Muscle layer of duodenum (tissue), 2 donors: Measurements from ENCODE around the gene RAB4B.
"Not testable (repeated sequence)": the region's sequence is repeated elsewhere in the genome, so short reads cannot be mapped to it uniquely, and the experiment has no call there.

Source experiments
- H3K27ac ChIP-seq: one replicate; pipeline ENCODE4 v1.7.0; 2013; ENCODE audit warnings: mild to moderate bottlenecking, low read length
- H3K27me3 ChIP-seq: one replicate; pipeline ENCODE4 v1.7.0; 2013; ENCODE audit warnings: low read depth, mild to moderate bottlenecking, control low read depth, low read length
- H3K36me3 ChIP-seq, 2 donors: one replicate each; pipeline ENCODE4 v1.7.0; 2013; ENCODE audit warnings: low read length in 2 of 2, control low read depth in 1 of 2, mild to moderate bottlenecking in 1 of 2; ENCODE audit not compliant: insufficient read depth in 2 of 2, control insufficient read depth in 1 of 2
- H3K4me1 ChIP-seq, 2 donors: one replicate each; pipeline ENCODE4 v1.7.0; 2013; ENCODE audit warnings: low read length in 2 of 2, mild to moderate bottlenecking in 2 of 2, control low read depth in 1 of 2, moderate library complexity in 1 of 2; ENCODE audit not compliant: insufficient read depth in 2 of 2, control insufficient read depth in 1 of 2
- H3K4me3 ChIP-seq, 2 donors: one replicate each; pipeline ENCODE4 v1.7.0; 2013; ENCODE audit warnings: low read length in 2 of 2, low read depth in 1 of 2, mild to moderate bottlenecking in 1 of 2
- H3K9me3 ChIP-seq, 2 donors: one replicate each; pipeline ENCODE4 v1.7.0; 2013; ENCODE audit warnings: low read length in 2 of 2, control low read depth in 1 of 2, mild to moderate bottlenecking in 1 of 2; ENCODE audit not compliant: control insufficient read depth in 1 of 2
- donor health status: healthy.

The RAB4B gene, protein sequence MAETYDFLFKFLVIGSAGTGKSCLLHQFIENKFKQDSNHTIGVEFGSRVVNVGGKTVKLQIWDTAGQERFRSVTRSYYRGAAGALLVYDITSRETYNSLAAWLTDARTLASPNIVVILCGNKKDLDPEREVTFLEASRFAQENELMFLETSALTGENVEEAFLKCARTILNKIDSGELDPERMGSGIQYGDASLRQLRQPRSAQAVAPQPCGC

DNA sequence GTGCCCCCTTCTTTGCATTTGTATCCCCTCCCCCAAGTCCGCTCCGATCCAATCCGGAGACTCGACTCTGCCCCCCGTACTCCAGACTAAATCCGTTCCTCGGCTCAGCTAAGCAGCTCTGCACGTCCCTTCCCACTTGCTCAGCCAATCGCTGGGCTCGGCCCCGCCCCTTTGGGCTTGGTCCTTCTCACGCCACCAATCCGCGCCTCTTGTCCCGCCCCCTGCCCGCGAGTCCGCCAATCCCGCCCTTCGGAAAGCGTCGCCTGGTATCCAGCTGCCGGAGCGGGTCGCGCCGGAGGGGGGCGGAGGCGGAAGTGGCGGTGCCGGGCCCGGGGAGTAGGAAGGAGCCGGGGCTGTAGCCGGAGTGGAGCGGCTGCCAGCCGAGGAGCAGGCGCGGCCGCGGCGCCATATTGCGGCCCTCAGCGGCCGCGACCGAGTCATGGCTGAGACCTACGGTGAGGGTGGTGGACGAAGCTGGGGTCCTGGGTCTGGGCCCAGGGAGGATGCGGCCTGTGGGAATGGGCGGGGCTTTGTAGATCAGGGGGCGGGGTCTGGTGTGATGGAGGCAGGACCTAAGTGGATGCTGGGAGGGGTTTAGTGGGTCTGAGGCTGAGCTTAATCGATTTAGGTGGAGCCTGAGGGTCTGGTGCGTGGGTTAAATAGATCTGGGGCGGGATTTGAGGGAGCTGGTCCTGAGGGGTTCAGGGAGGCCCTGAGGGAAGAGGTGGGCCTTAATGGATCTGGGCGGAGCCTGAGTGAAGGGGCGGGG lies at the start of gene RAB4B:
RAB4B (plus strand) TSS at position 311 of the 769 bp plus-strand sequence; CDS start at position 440, 129 bp downstream.
- Histone ChIP-seq H3K4me3 (peak within 1 kb of the TSS; percentile 62 to 95), H3K27me3 (no peaks in the 10 kb centered on the region), H3K36me3 (peaks cover 0 to 3% of the 10 kb centered on the region in 2 donors), H3K27ac (peak within 1 kb of the TSS; percentile 99), H3K4me1 (peaks cover 9 to 14% of the 10 kb centered on the region in 2 donors), H3K9me3 (no peaks in the 10 kb centered on the region)

DNA sequence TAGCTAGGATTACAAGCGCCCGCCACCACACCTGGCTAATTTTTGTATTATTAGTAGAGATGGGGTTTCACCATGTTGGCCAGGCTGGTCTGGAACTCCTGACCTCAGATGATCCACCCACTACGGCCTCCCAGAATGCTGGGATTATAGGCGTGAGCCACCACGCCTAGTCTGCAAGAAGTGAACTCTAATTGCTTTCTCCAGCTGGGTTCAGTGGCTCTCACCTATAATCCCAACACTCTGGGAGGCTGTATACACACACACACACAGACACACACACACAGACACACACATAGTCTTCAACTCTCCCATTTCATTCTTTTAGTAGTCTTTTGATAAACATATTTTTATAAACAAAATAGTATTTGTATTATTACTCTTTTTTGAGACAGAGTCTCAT lies 48.0 kb upstream of the RAB4B start:
- not testable (repeated sequence) for H3K4me3 ChIP-seq, H3K27ac ChIP-seq, H3K9me3 ChIP-seq, H3K4me1 ChIP-seq, H3K27me3 ChIP-seq
- peaks cover 52 to 88% of the 10 kb centered on the region in 2 donors for H3K36me3 ChIP-seq

DNA sequence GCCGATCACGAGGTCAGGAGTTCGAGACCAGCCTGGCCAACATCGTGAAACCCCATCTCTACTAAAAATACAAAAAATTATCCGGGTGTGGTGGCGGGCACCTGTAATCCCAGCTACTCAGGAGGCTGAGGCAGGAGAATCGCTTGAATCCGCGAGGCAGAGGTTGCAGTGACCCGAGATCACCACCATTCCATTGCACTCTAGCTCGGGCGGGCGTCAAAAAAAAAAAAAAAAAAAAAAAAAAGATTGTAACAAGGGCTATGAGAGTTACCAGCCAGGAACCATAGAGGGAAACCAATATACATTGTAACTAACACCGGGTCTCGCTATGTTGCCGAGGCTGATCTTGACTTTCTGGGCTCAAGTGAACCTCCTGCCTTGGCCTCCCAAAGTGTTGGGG lies 45.7 kb upstream of the RAB4B start:
- not testable (repeated sequence) for H3K9me3 ChIP-seq, H3K27ac ChIP-seq, H3K4me3 ChIP-seq, H3K4me1 ChIP-seq, H3K27me3 ChIP-seq
- peaks cover 52 to 92% of the 10 kb centered on the region in 2 donors for H3K36me3 ChIP-seq

DNA sequence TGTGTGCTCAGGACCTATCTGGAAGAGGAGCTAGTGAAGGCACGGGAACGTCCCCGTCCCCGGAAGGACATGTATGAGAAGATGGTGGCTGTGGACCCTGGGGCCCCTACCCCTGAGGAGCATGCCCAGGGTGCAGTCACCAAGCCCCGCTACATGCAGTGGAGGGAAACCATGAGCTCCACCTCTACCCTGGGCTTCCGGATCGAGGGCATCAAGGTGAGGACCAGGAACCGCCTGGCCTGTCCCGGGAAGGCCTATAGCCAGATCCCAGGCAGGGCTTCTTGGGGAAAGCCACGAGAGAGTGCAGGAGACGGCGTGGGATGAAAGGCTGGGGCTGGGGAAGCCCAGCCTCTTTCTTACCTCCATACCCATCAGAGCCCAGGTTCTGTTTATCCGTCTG lies 44.9 kb upstream of the RAB4B start:
- H3K4me1 ChIP-seq: no peaks in the 10 kb centered on the region
- H3K9me3 ChIP-seq: no peaks in the 10 kb centered on the region
- peaks cover 50 to 89% of the 10 kb centered on the region in 2 donors for H3K36me3 ChIP-seq
- H3K27ac ChIP-seq: no peak overlapping the region
- no peaks in the 10 kb centered on the region for H3K27me3 ChIP-seq
- H3K4me3 ChIP-seq: no peak overlapping the region

DNA sequence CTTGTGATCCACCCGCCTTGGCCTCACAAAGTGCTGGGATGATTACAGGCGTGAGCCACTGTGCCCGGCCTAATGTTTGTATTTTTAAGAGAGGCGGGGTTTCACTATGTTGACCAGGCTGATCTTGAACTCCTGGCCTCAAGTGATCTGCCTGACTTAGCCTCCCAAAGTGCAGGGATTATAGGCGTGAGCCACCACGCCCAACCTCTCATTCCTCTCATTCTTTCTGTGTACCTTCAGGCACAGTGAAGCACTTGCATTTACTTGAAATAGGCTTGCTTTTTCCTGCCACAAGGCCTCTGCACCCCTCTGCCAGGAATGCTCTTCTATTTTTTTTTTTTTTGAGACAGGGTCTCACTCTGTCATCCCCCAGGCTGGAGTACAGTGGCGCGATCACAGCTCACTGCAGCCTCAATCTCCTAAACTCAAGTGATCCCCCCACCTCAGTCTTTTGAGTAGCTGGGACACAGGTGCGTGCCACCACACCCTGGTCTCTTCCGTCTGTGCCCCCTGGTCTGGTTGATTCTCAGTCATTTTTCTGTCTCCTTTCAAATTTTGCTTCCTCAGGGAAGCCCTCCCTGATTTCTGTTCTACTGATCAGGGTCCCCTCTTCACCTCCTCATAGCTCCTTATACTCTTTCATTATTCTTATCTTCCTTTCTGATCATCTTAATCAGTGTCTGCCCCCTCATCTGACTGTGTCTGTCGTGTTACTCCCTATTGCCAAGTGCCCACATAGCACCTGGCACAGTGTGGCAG lies 42.9 kb upstream of the RAB4B start:
- Histone ChIP-seq H3K4me3 (no peak overlapping the region), H3K36me3 (peaks cover 54 to 82% of the 10 kb centered on the region in 2 donors), H3K27me3 (no peaks in the 10 kb centered on the region), H3K27ac (no peak overlapping the region), H3K9me3 (no peaks in the 10 kb centered on the region), H3K4me1 (no peaks in the 10 kb centered on the region)

DNA sequence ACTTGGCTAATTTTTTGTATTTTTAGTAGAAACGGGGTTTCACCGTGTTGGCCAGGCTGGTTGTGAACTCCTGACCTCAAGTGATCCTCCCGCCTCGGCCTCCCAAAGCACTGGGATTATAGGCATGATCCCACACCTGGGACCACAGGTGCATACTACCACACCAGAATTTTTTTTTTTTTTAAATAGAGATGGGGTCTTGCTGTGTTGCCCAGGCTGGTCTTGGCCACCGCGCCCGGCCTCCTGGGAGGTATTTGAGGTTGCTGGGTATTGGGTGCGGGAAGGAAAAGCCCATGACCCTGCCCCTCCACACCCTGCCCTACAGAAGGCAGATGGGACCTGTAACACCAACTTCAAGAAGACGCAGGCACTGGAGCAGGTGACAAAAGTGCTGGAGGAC lies 41.4 kb upstream of the RAB4B start:
- no peaks in the 10 kb centered on the region for H3K9me3 ChIP-seq
- H3K36me3 ChIP-seq: peaks cover 44 to 67% of the 10 kb centered on the region in 2 donors
- H3K4me3 ChIP-seq: no peak overlapping the region
- H3K27ac ChIP-seq: no peak overlapping the region
- H3K27me3 ChIP-seq: no peaks in the 10 kb centered on the region
- peaks cover 0 to 4% of the 10 kb centered on the region in 2 donors for H3K4me1 ChIP-seq

DNA sequence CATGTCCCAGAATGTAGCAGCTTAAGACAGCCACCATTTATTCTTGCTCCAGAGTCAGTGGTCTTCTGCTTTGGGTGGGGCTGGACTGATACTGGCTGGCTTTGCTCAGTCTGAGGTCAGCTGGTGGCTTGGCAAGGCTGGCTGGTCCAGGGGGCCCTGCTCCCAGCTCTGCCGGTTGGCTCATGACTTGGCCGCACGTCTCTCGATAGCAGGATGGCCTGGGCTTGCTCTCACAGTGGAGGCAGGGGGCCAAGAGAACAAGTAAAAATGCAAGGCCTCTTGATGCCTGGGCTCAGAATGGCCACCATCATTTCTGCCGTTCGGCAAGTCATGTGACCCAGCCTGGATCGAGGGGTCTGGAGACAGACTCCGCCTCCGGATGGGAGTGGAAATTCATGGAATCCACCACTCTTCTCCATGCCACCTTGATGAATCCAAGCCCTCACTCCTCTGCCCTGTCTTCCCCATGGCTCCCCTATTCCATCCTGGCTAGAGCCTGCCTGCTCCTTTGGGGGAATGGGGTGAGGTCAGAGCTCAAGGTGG lies 40.9 kb upstream of the RAB4B start:
- H3K4me3 ChIP-seq: no peak overlapping the region
- H3K4me1 ChIP-seq: peaks cover 0 to 4% of the 10 kb centered on the region in 2 donors
- H3K36me3 ChIP-seq: peaks cover 44 to 64% of the 10 kb centered on the region in 2 donors
- no peak overlapping the region for H3K27ac ChIP-seq
- no peaks in the 10 kb centered on the region for H3K27me3 ChIP-seq
- no peaks in the 10 kb centered on the region for H3K9me3 ChIP-seq

DNA sequence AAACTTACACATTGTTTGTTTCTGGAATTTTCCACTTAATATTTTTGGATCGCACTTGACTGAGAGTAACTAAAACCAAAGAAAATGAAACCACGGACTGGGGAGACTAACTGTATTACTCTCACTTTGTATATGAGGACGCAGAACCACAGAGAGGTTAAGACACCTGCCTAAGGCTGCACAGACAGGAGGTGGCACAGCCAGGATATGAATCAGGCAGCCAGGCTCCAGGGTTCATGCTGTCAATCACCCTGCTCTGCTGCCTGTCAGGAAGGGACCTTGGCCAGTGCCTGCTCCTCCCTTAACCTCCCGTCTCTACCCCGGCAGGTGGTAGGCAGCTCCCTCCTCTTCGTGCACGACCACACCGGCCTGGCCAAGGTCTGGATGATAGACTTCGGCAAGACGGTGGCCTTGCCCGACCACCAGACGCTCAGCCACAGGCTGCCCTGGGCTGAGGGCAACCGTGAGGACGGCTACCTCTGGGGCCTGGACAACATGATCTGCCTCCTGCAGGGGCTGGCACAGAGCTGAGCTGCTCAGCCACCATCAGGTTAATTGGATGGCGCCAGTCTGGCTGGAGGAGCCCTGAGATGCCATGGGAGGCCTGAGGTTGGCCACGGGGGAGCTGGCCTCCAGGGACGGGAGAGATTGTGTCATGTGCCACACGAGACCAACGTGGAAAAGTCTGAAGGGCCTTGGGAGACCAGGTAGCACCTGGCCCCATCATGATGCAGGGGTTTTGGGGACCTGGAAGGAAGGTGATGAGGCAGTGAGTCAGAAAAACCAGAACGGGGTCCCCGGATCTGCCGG lies 38.8 kb upstream of the RAB4B start:
- no peaks in the 10 kb centered on the region for H3K9me3 ChIP-seq
- peaks cover 0 to 4% of the 10 kb centered on the region in 2 donors for H3K4me1 ChIP-seq
- H3K36me3 ChIP-seq: peaks cover 30 to 44% of the 10 kb centered on the region in 2 donors
- no peak overlapping the region for H3K4me3 ChIP-seq
- no peaks in the 10 kb centered on the region for H3K27me3 ChIP-seq
- H3K27ac ChIP-seq: no peak overlapping the region

DNA sequence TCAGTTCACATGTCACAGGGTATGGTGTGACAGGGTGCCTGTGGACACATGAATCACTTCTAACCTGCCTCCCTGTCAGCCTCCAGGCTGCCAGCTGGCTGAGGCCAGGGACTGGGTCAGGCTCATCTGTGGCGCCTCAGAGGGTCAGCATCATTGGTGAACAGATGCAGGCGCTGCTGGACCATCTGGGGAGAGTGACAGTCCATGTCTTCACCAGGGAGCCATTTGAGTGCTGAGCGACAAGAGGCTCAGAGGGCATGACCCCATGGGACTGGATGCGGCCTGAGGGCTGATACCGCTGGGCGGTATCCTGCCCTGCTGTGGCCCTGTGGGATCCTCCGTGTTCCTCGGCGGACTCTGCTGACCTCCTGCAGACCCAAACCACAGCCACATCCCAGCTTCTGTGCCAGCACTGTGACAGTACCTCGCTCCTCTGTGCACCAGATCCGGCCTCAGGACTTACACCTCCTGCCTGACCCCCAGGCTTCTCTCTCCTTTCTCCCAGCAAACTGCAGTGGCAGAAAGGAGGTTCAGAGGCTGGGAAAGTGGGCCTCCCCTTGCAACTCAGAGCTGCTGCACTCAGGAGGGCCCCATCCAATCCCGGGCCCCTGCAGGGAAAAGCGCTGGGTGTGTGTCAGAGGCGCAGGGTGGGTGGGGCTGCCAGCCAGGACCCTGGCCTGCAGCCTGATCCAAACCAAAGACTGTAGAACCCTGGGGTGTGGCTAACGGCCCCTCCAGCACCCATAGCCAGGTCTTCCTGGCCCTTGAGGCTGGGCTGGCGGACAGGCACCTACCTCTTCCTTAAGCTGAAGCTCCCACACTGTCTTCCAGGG lies 38.0 kb upstream of the RAB4B start:
- H3K36me3 ChIP-seq: peaks cover 27 to 35% of the 10 kb centered on the region in 2 donors
- H3K9me3 ChIP-seq: no peaks in the 10 kb centered on the region
- H3K4me3 ChIP-seq: no peak overlapping the region
- H3K27ac ChIP-seq: no peak overlapping the region
- H3K27me3 ChIP-seq: no peaks in the 10 kb centered on the region
- peaks cover 0 to 4% of the 10 kb centered on the region in 2 donors for H3K4me1 ChIP-seq

DNA sequence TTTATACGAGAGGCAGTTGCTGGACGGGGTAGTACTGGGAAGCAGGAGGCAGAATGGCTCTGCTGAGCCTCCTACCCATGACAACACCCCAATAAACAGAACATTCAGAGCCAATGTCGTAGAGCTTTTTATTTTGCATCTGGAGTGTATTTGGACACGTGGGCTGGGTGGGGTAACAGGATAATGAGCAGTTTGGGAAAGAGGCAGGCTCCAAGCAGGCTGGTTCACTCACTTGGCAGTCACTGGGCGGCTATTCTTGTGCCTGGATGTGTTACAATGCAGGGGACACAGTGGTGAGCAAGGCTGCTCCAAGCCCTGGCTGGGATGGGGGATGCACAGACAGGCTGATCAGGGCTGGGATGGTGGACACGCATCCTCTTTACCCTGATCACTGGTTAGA lies 37.3 kb upstream of the RAB4B start:
- Histone ChIP-seq H3K9me3 (no peaks in the 10 kb centered on the region), H3K4me3 (no peak overlapping the region), H3K27ac (no peak overlapping the region), H3K36me3 (peaks cover 20 to 29% of the 10 kb centered on the region in 2 donors), H3K4me1 (peaks cover 0 to 9% of the 10 kb centered on the region in 2 donors), H3K27me3 (no peaks in the 10 kb centered on the region)
